ENCODE measurements around the gene FCSK. TPM values are rescaled to one million over a fixed set of nuclear protein-coding genes. Genes with fewer than 3 reads are reported as not detected.

The FCSK gene
- total RNA-seq, 6 experiments from 2014 or later, result 10.9 to 16.7 (median 13.4) TPM

DNA sequence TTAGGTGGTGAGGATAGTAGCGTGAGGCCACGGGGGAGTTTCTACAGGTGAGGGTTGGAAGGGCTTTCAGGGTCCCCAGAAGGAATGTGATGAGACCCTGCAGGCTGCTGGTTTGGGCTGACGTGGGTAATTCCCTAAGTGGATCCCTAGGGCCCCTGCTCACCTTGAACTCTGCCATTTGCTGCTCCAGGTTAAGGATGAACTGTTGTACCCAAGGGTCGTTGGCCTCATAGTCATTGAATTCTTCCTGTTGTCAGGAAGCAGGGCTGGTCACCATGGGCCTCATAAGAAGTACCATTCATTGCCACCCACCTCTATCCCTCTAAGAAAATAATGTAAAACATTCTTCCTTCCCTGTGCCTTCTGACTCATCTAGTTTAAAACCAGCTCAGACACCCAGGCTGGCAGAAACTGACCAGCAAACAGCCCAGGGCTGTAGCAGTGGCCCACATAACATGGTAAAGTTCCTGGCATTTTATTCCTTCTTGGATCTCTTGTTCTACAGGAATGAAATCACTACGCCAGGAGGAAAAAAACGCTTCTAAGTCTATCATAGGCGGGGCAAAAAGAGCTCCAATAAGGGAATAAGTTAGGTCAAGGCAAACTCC, 27.6 kb downstream of the FCSK start:
- Histone ChIP-seq H3K4me3 (no peak overlapping the region), H3K36me3 (peaks cover 0 to 63% (median 16%) of the 10 kb centered on the region in 4 donors), H3K27me3 (no peaks in the 10 kb centered on the region), H3K27ac (no peak overlapping the region), H3K9me3 (no peaks in the 10 kb centered on the region), H3K4me1 (no peaks in the 10 kb centered on the region)
- intact Hi-C loops (cut with DNase I), result no loop called here
- DNase-seq, result no peak
- no peak for ATAC-seq
- WGBS (ENCODE audit: insufficient coverage, low coverage, low lambda C conversion rate, missing lambda C conversion rate), result 100% methylated on average over 4 of the region's 7 CpGs
- TF ChIP-seq, protein P1, sequence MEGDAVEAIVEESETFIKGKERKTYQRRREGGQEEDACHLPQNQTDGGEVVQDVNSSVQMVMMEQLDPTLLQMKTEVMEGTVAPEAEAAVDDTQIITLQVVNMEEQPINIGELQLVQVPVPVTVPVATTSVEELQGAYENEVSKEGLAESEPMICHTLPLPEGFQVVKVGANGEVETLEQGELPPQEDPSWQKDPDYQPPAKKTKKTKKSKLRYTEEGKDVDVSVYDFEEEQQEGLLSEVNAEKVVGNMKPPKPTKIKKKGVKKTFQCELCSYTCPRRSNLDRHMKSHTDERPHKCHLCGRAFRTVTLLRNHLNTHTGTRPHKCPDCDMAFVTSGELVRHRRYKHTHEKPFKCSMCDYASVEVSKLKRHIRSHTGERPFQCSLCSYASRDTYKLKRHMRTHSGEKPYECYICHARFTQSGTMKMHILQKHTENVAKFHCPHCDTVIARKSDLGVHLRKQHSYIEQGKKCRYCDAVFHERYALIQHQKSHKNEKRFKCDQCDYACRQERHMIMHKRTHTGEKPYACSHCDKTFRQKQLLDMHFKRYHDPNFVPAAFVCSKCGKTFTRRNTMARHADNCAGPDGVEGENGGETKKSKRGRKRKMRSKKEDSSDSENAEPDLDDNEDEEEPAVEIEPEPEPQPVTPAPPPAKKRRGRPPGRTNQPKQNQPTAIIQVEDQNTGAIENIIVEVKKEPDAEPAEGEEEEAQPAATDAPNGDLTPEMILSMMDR (IDR thresholded peaks at IDR 0.05), result no peak
- TF ChIP-seq POLR2A (IDR thresholded peaks at IDR 0.05), result no peak

DNA sequence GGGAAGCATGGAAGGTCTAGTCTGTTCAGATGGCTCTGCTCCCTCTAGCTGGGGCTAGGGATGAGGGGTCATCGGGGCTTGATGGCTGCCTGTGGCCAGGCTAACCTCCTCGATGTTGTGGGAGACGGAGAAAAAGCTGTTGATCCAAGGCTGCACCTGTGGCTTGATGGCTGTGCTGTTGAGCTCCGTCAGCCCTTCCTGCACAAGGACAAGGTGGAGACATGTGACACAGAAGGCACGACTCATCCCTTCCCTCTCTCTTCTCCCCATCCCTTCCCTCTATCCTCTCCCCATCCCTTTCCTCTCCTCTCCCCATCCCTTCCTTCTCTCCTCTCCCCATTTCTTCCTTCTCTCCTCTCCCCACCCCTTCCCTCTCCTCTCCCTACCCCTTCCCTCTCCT, 28.2 kb downstream of the FCSK start:
- H3K36me3 ChIP-seq, result peaks cover 0 to 62% (median 16%) of the 10 kb centered on the region in 4 donors
- no peak overlapping the region for H3K27ac ChIP-seq
- DNase-seq (no peak), ATAC-seq (no peak)
- no peaks in the 10 kb centered on the region for H3K27me3 ChIP-seq
- H3K4me3 ChIP-seq, result no peak overlapping the region
- H3K9me3 ChIP-seq, result no peaks in the 10 kb centered on the region
- H3K4me1 ChIP-seq, result no peaks in the 10 kb centered on the region
- TF ChIP-seq, protein P1 (IDR thresholded peaks at IDR 0.05), result no peak
- TF ChIP-seq POLR2A (IDR thresholded peaks at IDR 0.05), result no peak
- intact Hi-C loops (cut with DNase I), result no loop called here
- WGBS (ENCODE audit: insufficient coverage, low coverage, low lambda C conversion rate, missing lambda C conversion rate), result 67% methylated on average over 1 of the region's 5 CpGs

DNA sequence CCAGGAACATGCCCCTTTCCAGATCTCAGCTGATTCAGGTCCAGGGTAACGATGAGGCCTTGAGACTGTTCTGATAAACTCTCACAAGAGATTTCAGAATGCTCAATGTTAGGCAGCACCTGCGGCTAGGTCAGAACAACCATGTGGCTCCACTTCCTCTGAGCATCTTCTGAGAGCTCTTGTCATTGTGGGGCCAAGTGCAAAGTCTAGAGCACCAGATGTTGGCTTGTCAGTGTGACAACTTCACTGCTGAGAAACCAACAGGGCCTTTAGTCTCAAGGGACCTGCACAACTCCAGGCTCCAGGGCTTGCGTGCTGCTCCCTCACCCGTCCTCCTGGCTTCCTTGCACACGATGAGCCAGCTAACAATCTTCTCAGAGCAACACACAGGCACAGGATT, 29.0 kb downstream of the FCSK start:
- 88% methylated on average over 1 of the region's 5 CpGs for WGBS (ENCODE audit: insufficient coverage, low coverage, low lambda C conversion rate, missing lambda C conversion rate)
- H3K27ac ChIP-seq, result no peak overlapping the region
- H3K9me3 ChIP-seq, result no peaks in the 10 kb centered on the region
- ATAC-seq, result no peak
- H3K4me1 ChIP-seq, result no peaks in the 10 kb centered on the region
- peaks cover 0 to 62% (median 16%) of the 10 kb centered on the region in 4 donors for H3K36me3 ChIP-seq
- H3K27me3 ChIP-seq, result no peaks in the 10 kb centered on the region
- no peak overlapping the region for H3K4me3 ChIP-seq
- DNase-seq, result no peak
- intact Hi-C loops (cut with DNase I), result no loop called here
- TF ChIP-seq, protein P1 (IDR thresholded peaks at IDR 0.05), result no peak
- TF ChIP-seq POLR2A (IDR thresholded peaks at IDR 0.05), result no peak

GRCh38 chr16:70484867-70485266, 30.5 kb downstream of the FCSK start:
- H3K4me1 ChIP-seq, result no peaks in the 10 kb centered on the region
- ATAC-seq, result no peak
- peaks cover 0 to 52% (median 16%) of the 10 kb centered on the region in 4 donors for H3K36me3 ChIP-seq
- intact Hi-C loops (cut with DNase I), result no loop called here
- H3K4me3 ChIP-seq, result no peak overlapping the region
- TF ChIP-seq, protein P1 (IDR thresholded peaks at IDR 0.05), result no peak
- TF ChIP-seq POLR2A (IDR thresholded peaks at IDR 0.05), result no peak
- whole genome bisulfite sequencing (ENCODE audit: insufficient coverage, low coverage, low lambda C conversion rate, missing lambda C conversion rate), result 100% methylated on average over 1 of the region's 2 CpGs
- H3K27me3 ChIP-seq, result no peaks in the 10 kb centered on the region
- no peak overlapping the region for H3K27ac ChIP-seq
- no peaks in the 10 kb centered on the region for H3K9me3 ChIP-seq
- no peak for DNase-seq
